GM21381 (cell line): ENCODE results near the gene FBLN5.

ENCODE experiments used
- ATAC-seq: cut with Tn5 transposase; IDR thresholded peaks from one replicate; pipeline ENCODE4 v1.9.1; 2021; ENCODE audit warnings: mild to moderate bottlenecking, moderate library complexity; ENCODE audit not compliant: unreplicated experiment

Gene FBLN5

GRCh38 chr14:91834571-91834970, 112.9 kb downstream of the FBLN5 start:
- ATAC-seq, result no peak

DNA sequence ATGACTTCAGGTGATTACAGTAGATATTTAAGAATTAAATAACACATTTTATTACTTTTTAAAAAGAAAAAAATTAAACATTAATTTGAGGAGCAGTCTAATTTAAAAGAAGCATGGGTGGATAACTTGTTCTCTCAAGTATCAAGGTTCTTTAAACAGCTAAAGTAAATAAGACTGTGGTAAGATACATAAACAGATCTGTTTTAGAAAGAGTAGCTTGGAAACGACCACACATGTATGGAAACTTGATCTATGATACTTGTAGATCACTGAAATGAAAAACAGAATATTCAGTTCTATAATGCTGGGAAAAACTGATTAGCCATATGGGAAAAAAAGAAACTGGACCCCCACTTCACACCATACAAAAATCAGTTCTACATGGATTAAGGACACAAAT, 116.2 kb downstream of the FBLN5 start:
- ATAC-seq, result no peak

DNA sequence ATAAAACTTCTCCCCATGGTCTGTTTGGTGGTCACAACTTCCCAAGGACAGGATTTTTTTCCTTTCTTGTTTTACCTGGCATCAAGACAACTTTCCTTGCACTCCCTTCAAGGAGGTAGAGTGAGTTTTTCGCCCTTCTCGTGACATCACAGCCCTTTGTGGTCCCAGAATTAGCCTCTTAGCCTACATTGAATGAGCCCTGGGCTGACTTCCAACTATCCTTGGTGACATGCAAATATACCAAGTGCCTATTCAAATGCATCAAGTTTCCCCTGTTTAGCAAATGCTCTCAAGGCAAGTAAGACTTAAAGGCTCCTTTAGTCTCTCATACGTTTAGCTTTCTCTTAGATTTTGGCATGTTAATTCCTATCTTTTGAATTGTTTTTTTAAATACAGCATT, 116.7 kb downstream of the FBLN5 start:
- peak; percentile 81 for ATAC-seq

DNA sequence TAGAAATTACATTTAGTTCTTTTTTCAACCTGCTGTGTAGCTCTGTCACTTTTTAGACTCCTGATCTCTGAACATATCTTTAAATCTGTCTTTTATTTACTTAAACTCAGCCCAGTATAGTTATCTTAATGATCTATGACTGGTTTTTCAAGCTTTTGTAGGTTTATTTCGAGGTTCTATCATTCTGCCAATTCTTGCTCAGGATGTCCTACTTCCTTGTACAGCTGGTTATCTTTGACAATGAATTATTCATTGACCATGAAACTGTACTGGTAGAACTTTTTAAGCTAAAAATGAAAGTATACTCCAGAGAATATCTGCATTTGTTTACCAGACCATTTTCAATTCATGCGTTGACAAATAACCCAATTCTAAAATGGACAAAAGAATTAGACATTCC, 118.0 kb downstream of the FBLN5 start:
- ATAC-seq, result no peak

GRCh38 chr14:91827746-91828145, 119.7 kb downstream of the FBLN5 start:
- no peak for ATAC-seq
